GM23338 (cell line): ENCODE results near the gene AKAP4. TPM values are rescaled to one million over a fixed set of nuclear protein-coding genes. Genes with fewer than 3 reads are reported as not detected.

Experiments used
- ATAC-seq: fragments of 200-7000 bp; cut with Tn5 transposase; 3 replicates; pipeline ENCODE4 v1.9.1; 2020
- DNase-seq: peaks from one replicate; pipeline ENCODE4 v3.0.0-alpha.2; 2015; ENCODE audit warnings: low spot score
- H2AFZ ChIP-seq: fragments of 200-600 bp; sonication (generic); 2 replicates; pipeline ENCODE4 v1.8.0; 2016; ENCODE audit warnings: antibody characterized with exemption, mild to moderate bottlenecking, moderate library complexity
- H3F3A ChIP-seq: fragments of 200-600 bp; sonication (generic); replicated peaks from 2 replicates; pipeline ENCODE4 v1.8.0; 2017; ENCODE audit warnings: antibody characterized with exemption, mixed run types, low read depth
- H3K27ac ChIP-seq: fragments of 200-600 bp; sonication (generic); 2 replicates; pipeline ENCODE4 v1.6.1; 2016; ENCODE audit warnings: low read depth
- H3K27me3 ChIP-seq: fragments of 200-600 bp; sonication (generic); 2 replicates; pipeline ENCODE4 v1.8.0; 2016; ENCODE audit warnings: mild to moderate bottlenecking, mixed run types, moderate library complexity; ENCODE audit not compliant: insufficient read depth
- H3K36me3 ChIP-seq: fragments of 200-600 bp; sonication (generic); 2 replicates; pipeline ENCODE4 v1.8.0; 2016; ENCODE audit warnings: mild to moderate bottlenecking; ENCODE audit not compliant: insufficient read depth
- H3K4me1 ChIP-seq: fragments of 200-600 bp; sonication (generic); 2 replicates; pipeline ENCODE4 v1.8.0; 2016; ENCODE audit warnings: mild to moderate bottlenecking, moderate library complexity; ENCODE audit not compliant: insufficient read depth
- H3K4me2 ChIP-seq: fragments of 200-600 bp; sonication (generic); 2 replicates; pipeline ENCODE4 v1.7.1; 2017; ENCODE audit warnings: mixed run types
- H3K4me3 ChIP-seq: fragments of 200-600 bp; sonication (generic); 2 replicates; pipeline ENCODE4 v1.6.1; 2016; ENCODE audit warnings: mixed run types
- H3K79me2 ChIP-seq: fragments of 200-600 bp; sonication (generic); replicated peaks from 2 replicates; pipeline ENCODE4 v1.8.0; 2017; ENCODE audit warnings: mild to moderate bottlenecking; ENCODE audit not compliant: insufficient read depth
- H3K9me2 ChIP-seq: fragments of 200-600 bp; sonication (generic); 2 replicates; pipeline ENCODE4 v1.8.0; 2017; ENCODE audit not compliant: insufficient read depth
- H4K20me1 ChIP-seq: fragments of 200-600 bp; sonication (generic); replicated peaks from 2 replicates; pipeline ENCODE4 v1.8.0; 2017; ENCODE audit warnings: mild to moderate bottlenecking; ENCODE audit not compliant: insufficient read depth
- H3K27ac Mint-ChIP-seq: 2 replicates; pipeline ENCODE4 v1.8.0; 2020; ENCODE audit warnings: inconsistent platforms, mild to moderate bottlenecking, moderate library complexity, mixed read lengths
- H3K27me3 Mint-ChIP-seq: 3 replicates; pipeline ENCODE4 v1.8.0; 2022; ENCODE audit warnings: low read depth, mild to moderate bottlenecking, moderate library complexity, mixed read lengths, inconsistent platforms; ENCODE audit not compliant: insufficient read depth, poor library complexity
- H3K36me3 Mint-ChIP-seq: 3 replicates; pipeline ENCODE4 v1.8.0; 2021; ENCODE audit warnings: low read depth, mild to moderate bottlenecking, inconsistent platforms, moderate library complexity, mixed read lengths
- H3K4me1 Mint-ChIP-seq: 3 replicates; pipeline ENCODE4 v1.8.0; 2020; ENCODE audit warnings: mild to moderate bottlenecking, inconsistent platforms, mixed read lengths
- H3K4me3 Mint-ChIP-seq: 3 replicates; pipeline ENCODE4 v1.8.0; 2021; ENCODE audit warnings: moderate library complexity, mild to moderate bottlenecking, inconsistent platforms, mixed read lengths
- H3K9me3 Mint-ChIP-seq: 3 replicates; pipeline ENCODE4 v1.8.0; 2020; ENCODE audit warnings: moderate library complexity, mild to moderate bottlenecking, inconsistent platforms, mixed read lengths
- CREB1 ChIP-seq: fragments of 250-450 bp; sonication (Bioruptor Pico); IDR thresholded peaks from 2 replicates; pipeline ENCODE4 v1.5.0; 2020; ENCODE audit warnings: low read depth, mild to moderate bottlenecking, moderate library complexity
- CTCF ChIP-seq, 2 experiments: fragments of 200-600 bp in 1 of 2; sonication (generic) in 1 of 2; conservative IDR thresholded peaks; 2 replicates each; pipeline versions ENCODE4 v1.5.1 to v1.6.1; 2016 to 2017; ENCODE audit warnings: antibody characterized with exemption in 2 of 2, low read depth in 2 of 2, mild to moderate bottlenecking in 2 of 2, moderate library complexity in 1 of 2
- ETS1 ChIP-seq: IDR thresholded peaks from 2 replicates; pipeline ENCODE4 v1.6.1; 2016; ENCODE audit warnings: antibody characterized with exemption
- EZH2 ChIP-seq: fragments of 200-600 bp; sonication (generic); IDR thresholded peaks from one replicate; pipeline ENCODE4 v1.8.0; 2017; ENCODE audit warnings: antibody characterized with exemption, mild to moderate bottlenecking, low read depth; ENCODE audit not compliant: unreplicated experiment
- EZH2phosphoT487 ChIP-seq: fragments of 200-600 bp; sonication (generic); IDR thresholded peaks from one replicate; pipeline ENCODE4 v1.8.1; 2018; ENCODE audit warnings: antibody characterized with exemption; ENCODE audit not compliant: unreplicated experiment
- JUNB ChIP-seq: IDR thresholded peaks from one replicate; pipeline ENCODE4 v1.6.1; 2016; ENCODE audit warnings: antibody characterized with exemption; ENCODE audit not compliant: unreplicated experiment
- NANOG ChIP-seq: IDR thresholded peaks from 2 replicates; pipeline ENCODE4 v1.6.1; 2016; ENCODE audit warnings: antibody characterized with exemption, borderline replicate concordance
- POLR2AphosphoS5 ChIP-seq: IDR thresholded peaks from 2 replicates; pipeline ENCODE4 v1.6.1; 2016; ENCODE audit warnings: antibody characterized with exemption, low read depth
- REST ChIP-seq: IDR thresholded peaks from one replicate; pipeline ENCODE4 v1.6.1; 2018; ENCODE audit warnings: antibody characterized with exemption; ENCODE audit not compliant: unreplicated experiment
- STAT1 ChIP-seq: IDR thresholded peaks from one replicate; pipeline ENCODE4 v1.6.1; 2016; ENCODE audit warnings: antibody characterized with exemption; ENCODE audit not compliant: unreplicated experiment
- ZNF114 ChIP-seq: fragments of 250-450 bp; sonication (Bioruptor Pico); IDR thresholded peaks from 2 replicates; pipeline ENCODE4 v1.5.0; 2020; ENCODE audit warnings: mild to moderate bottlenecking, moderate library complexity
- ZNF331 ChIP-seq: fragments of 250-450 bp; sonication (Bioruptor Pico); IDR thresholded peaks from 2 replicates; pipeline ENCODE4 v1.5.0; 2020; ENCODE audit warnings: low read depth, mild to moderate bottlenecking, moderate library complexity
- ZNF462 ChIP-seq: fragments of 250-450 bp; sonication (Bioruptor Pico); IDR thresholded peaks from 2 replicates; pipeline ENCODE4 v1.5.0; 2020; ENCODE audit warnings: mild to moderate bottlenecking, moderate library complexity
- long read RNA-seq: library from polyadenylated mRNA; unstranded; transcript quantifications from one replicate; pipeline ENCODE4 v2.0.0, GENCODE V29; 2020; ENCODE audit not compliant: unreplicated experiment
- polyA plus RNA-seq: library from polyadenylated mRNA; unstranded; fragments of >200 nt; fragmentation: Nextera tagmentation; extraction: Ambion mirVana; gene quantifications from 2 replicates; pipeline ENCODE4 v1.2.1, GENCODE V29; 2016
- total RNA-seq: library from RNA; depleted of rRNA; stranded (reverse); fragments of >200 nt; shearing (Covaris generic); gene quantifications from 2 replicates; pipeline ENCODE4 v1.2.3, GENCODE V29; 2014; rRNA removed

AKAP4 gene
- total RNA-seq (not detected in 2 replicates), polyA plus RNA-seq (not detected in 2 replicates)
- long read RNA-seq = 0 reads

GRCh38 chrX:50200907-50201306, at the start of gene AKAP4:
AKAP4 (minus strand) TSS chrX:50201007; CDS start chrX:50200889, 118 bp downstream.
- TF ChIP-seq ZNF114 (CRISPR knock-in tag) (no peak), EZH2phosphoT487 (no peak), CTCF (conservative IDR thresholded peaks at IDR 0.05; ENCODE audit: low read depth in 2 of 2) (no peak), NANOG (no peak), JUNB (no peak), ZNF331 (no peak), EZH2 (no peak), STAT1 (no peak), POLR2AphosphoS5 (no peak), ZNF462 (no peak), REST (no peak), CREB1 (CRISPR knock-in tag) (no peak), ETS1 (no peak)
- Histone ChIP-seq H3K4me3 (no peak within 1 kb of the TSS), H3K27me3 (no peaks in the 10 kb centered on the region), H2AFZ (no peak within 1 kb of the TSS), H4K20me1 (no peaks in the 10 kb centered on the region), H3K4me2 (no peak within 1 kb of the TSS), H3K4me1 (peaks cover 4% of the 10 kb centered on the region; the same call in 1 of the 2 replicates), H3K9me2 (no peaks in the 10 kb centered on the region), H3K79me2 (no peaks in the 10 kb centered on the region), H3F3A (no peaks in the 10 kb centered on the region), H3K27ac (no peak within 1 kb of the TSS), H3K36me3 (no peaks in the 10 kb centered on the region)
- Mint-ChIP-seq H3K4me1 (peaks cover 9% of the 10 kb centered on the region), H3K9me3 (no peaks in the 10 kb centered on the region), H3K27me3 (no peaks in the 10 kb centered on the region), H3K4me3 (no peak within 1 kb of the TSS), H3K27ac (no peak within 1 kb of the TSS), H3K36me3 (no peaks in the 10 kb centered on the region)
- DNase-seq (no peak), ATAC-seq (no peak)
